GM19467 (cell line): ENCODE results near the gene RAB3IL1.

ENCODE experiments used
- ATAC-seq: cut with Tn5 transposase; IDR thresholded peaks from one replicate; pipeline ENCODE4 v1.9.1; 2021; ENCODE audit warnings: mild to moderate bottlenecking, moderate library complexity; ENCODE audit not compliant: unreplicated experiment

Gene RAB3IL1

GRCh38 chr11:61921446-61921845 lies 4.1 kb upstream of the RAB3IL1 start:
- ATAC-seq = no peak

GRCh38 chr11:61919705-61920631 lies 2.6 kb upstream of the RAB3IL1 start:
- ATAC-seq = no peak

- no peak for ATAC-seq
Observed at GRCh38 chr11:61918938-61919704, 1.8 kb upstream of the RAB3IL1 start.

GRCh38 chr11:61918251-61918937 lies 1.0 kb upstream of the RAB3IL1 start:
- no peak for ATAC-seq

- ATAC-seq = no peak
Observed at GRCh38 chr11:61916737-61917333, 531 bp downstream of the RAB3IL1 start.

- ATAC-seq = no peak
Observed at GRCh38 chr11:61914471-61915171, 2.7 kb downstream of the RAB3IL1 start.

- ATAC-seq = no peak
Observed at GRCh38 chr11:61913699-61914395, 3.5 kb downstream of the RAB3IL1 start.

GRCh38 chr11:61912991-61913698 lies 4.2 kb downstream of the RAB3IL1 start:
- no peak for ATAC-seq

- no peak for ATAC-seq
Observed at GRCh38 chr11:61912530-61912898, 4.9 kb downstream of the RAB3IL1 start.

- no peak for ATAC-seq
Observed at GRCh38 chr11:61911701-61912529, 5.5 kb downstream of the RAB3IL1 start.

GRCh38 chr11:61911128-61911700 lies 6.2 kb downstream of the RAB3IL1 start:
- ATAC-seq = no peak

- no peak for ATAC-seq
Observed at GRCh38 chr11:61910187-61911127, 6.9 kb downstream of the RAB3IL1 start.

- no peak for ATAC-seq
Observed at GRCh38 chr11:61908730-61909316, 8.5 kb downstream of the RAB3IL1 start.

- no peak for ATAC-seq
Observed at GRCh38 chr11:61907871-61908729, 9.3 kb downstream of the RAB3IL1 start.

- ATAC-seq = no peak
Observed at GRCh38 chr11:61907282-61907681, 10.1 kb downstream of the RAB3IL1 start.

GRCh38 chr11:61906522-61906909 lies 10.8 kb downstream of the RAB3IL1 start:
- ATAC-seq = no peak
